Thymus (tissue), 14 donors: ENCODE measurements around the gene MRPL51. TPM values are rescaled to one million over a fixed set of nuclear protein-coding genes. Genes with fewer than 3 reads are reported as not detected.

Experiments used
- DNase-seq, 9 donors: peaks; one replicate each; pipeline ENCODE4 v3.0.0-alpha.2; 2013; ENCODE audit warnings: low spot score in 9 of 9, low read depth in 6 of 9, missing footprints in 1 of 9
- H3K27ac ChIP-seq, 2 donors: one replicate each; pipeline ENCODE4 v1.5.1; 2013; ENCODE audit warnings: control low read depth in 1 of 2, low read depth in 1 of 2, low read length in 1 of 2, mild to moderate bottlenecking in 1 of 2, moderate library complexity in 1 of 2
- H3K27me3 ChIP-seq, 2 donors: one replicate each; pipeline ENCODE4 v1.5.1; 2013; ENCODE audit warnings: low read length in 1 of 2; ENCODE audit not compliant: control insufficient read depth in 2 of 2, insufficient read depth in 1 of 2
- H3K36me3 ChIP-seq, 2 donors: one replicate each; pipeline ENCODE4 v1.5.1; 2013; ENCODE audit warnings: low read length in 1 of 2, mild to moderate bottlenecking in 1 of 2, moderate library complexity in 1 of 2; ENCODE audit not compliant: control insufficient read depth in 2 of 2, insufficient read depth in 2 of 2
- H3K4me1 ChIP-seq, 2 donors: one replicate each; pipeline ENCODE4 v1.5.1; 2013; ENCODE audit warnings: low read length in 2 of 2; ENCODE audit not compliant: control insufficient read depth in 2 of 2, insufficient read depth in 2 of 2
- H3K4me3 ChIP-seq, 2 donors: one replicate each; pipeline ENCODE4 v1.5.1; 2013; ENCODE audit warnings: low read length in 2 of 2, control low read depth in 1 of 2, mild to moderate bottlenecking in 1 of 2
- H3K9me3 ChIP-seq, 2 donors: one replicate each; pipeline ENCODE4 v1.5.1; 2013; ENCODE audit warnings: low read length in 1 of 2, mild to moderate bottlenecking in 1 of 2; ENCODE audit not compliant: control insufficient read depth in 2 of 2, insufficient read depth in 1 of 2
- WGBS: extraction: QIAGEN DNeasy Blood & Tissue Kit; methylation state at CpG from one replicate; pipeline ENCODE4 v1.1.7; 2013; 5-methylcytosine and 5-hydroxymethylcytosine counted together
- long read RNA-seq, 10 donors: transcript quantifications; one replicate each; lab custom pipeline, GENCODE V29; 2026
- polyA plus RNA-seq: library from polyadenylated mRNA; stranded (reverse); fragments of 200-250 nt; gene quantifications from one replicate; pipeline ENCODE4 v1.2.3, GENCODE V29; 2013
- total RNA-seq: library from RNA; stranded (reverse); fragments of 120-200 nt; gene quantifications from one replicate; pipeline ENCODE4 v1.2.4, GENCODE V29; 2013
- donor health status: healthy.

Gene MRPL51
- 252 TPM for total RNA-seq
- polyA plus RNA-seq: 136 TPM
- long read RNA-seq, donor 1, transcript MRPL51-201 (3 exons, 1,234 nt): major isoform, 10 of 12 reads
- long read RNA-seq, donor 1, partial matches to known transcripts: 0 of 12 reads
- long read RNA-seq, donor 1, other reads (novel, unspliced or antisense): 0 of 12 reads
- long read RNA-seq, donor 2: 0 reads
- long read RNA-seq, donor 3, transcript MRPL51-201 (3 exons, 1,234 nt): major isoform, 171 of 8,029 reads
- long read RNA-seq, donor 3, transcript MRPL51-203 (2 exons, 501 nt): minor isoform, 6 of 8,029 reads
- long read RNA-seq, donor 3, transcript MRPL51-202 (3 exons, 601 nt): minor isoform, 13 of 8,029 reads
- long read RNA-seq, donor 3, transcript MRPL51-205 (3 exons, 814 nt): minor isoform, 21 of 8,029 reads
- long read RNA-seq, donor 3, partial matches to known transcripts: 7,543 of 8,029 reads
- long read RNA-seq, donor 3, other reads (novel, unspliced or antisense): 269 of 8,029 reads
- long read RNA-seq, donor 4, transcript MRPL51-201 (3 exons, 1,234 nt): major isoform, 43 of 66 reads
- long read RNA-seq, donor 4, partial matches to known transcripts: 15 of 66 reads
- long read RNA-seq, donor 4, other reads (novel, unspliced or antisense): 0 of 66 reads
- long read RNA-seq, donor 5, transcript MRPL51-201 (3 exons, 1,234 nt): major isoform, 167 of 284 reads
- long read RNA-seq, donor 5, transcript MRPL51-202 (3 exons, 601 nt): minor isoform, 14 of 284 reads
- long read RNA-seq, donor 5, transcript MRPL51-203 (2 exons, 501 nt): minor isoform, 6 of 284 reads
- long read RNA-seq, donor 5, transcript MRPL51-205 (3 exons, 814 nt): minor isoform, 17 of 284 reads
- long read RNA-seq, donor 5, partial matches to known transcripts: 77 of 284 reads
- long read RNA-seq, donor 5, other reads (novel, unspliced or antisense): 0 of 284 reads
- long read RNA-seq, donor 6, transcript MRPL51-201 (3 exons, 1,234 nt): major isoform, 84 of 283 reads
- long read RNA-seq, donor 6, transcript MRPL51-202 (3 exons, 601 nt): minor isoform, 6 of 283 reads
- long read RNA-seq, donor 6, partial matches to known transcripts: 179 of 283 reads
- long read RNA-seq, donor 6, other reads (novel, unspliced or antisense): 5 of 283 reads
- long read RNA-seq, donor 7, transcript MRPL51-205 (3 exons, 814 nt): minor isoform, 9 of 7,645 reads
- long read RNA-seq, donor 7, transcript MRPL51-201 (3 exons, 1,234 nt): major isoform, 77 of 7,645 reads
- long read RNA-seq, donor 7, partial matches to known transcripts: 7,241 of 7,645 reads
- long read RNA-seq, donor 7, other reads (novel, unspliced or antisense): 309 of 7,645 reads
- long read RNA-seq, donor 8, transcript MRPL51-201 (3 exons, 1,234 nt): major isoform, 37 of 93 reads
- long read RNA-seq, donor 8, partial matches to known transcripts: 48 of 93 reads
- long read RNA-seq, donor 8, other reads (novel, unspliced or antisense): 0 of 93 reads
- long read RNA-seq, donor 9, transcript MRPL51-201 (3 exons, 1,234 nt): major isoform, 67 of 129 reads
- long read RNA-seq, donor 9, transcript MRPL51-205 (3 exons, 814 nt): minor isoform, 6 of 129 reads
- long read RNA-seq, donor 9, transcript MRPL51-202 (3 exons, 601 nt): minor isoform, 5 of 129 reads
- long read RNA-seq, donor 9, partial matches to known transcripts: 38 of 129 reads
- long read RNA-seq, donor 9, other reads (novel, unspliced or antisense): 9 of 129 reads
- long read RNA-seq, donor 10, transcript MRPL51-205 (3 exons, 814 nt): minor isoform, 6 of 80 reads
- long read RNA-seq, donor 10, transcript MRPL51-201 (3 exons, 1,234 nt): major isoform, 69 of 80 reads
- long read RNA-seq, donor 10, partial matches to known transcripts: 0 of 80 reads
- long read RNA-seq, donor 10, other reads (novel, unspliced or antisense): 0 of 80 reads

- peak within 1 kb of the TSS; percentile 99 for H3K27ac ChIP-seq
- 1% methylated on average over 39 of the region's 39 CpGs for WGBS
- peak within 1 kb of the TSS; percentile 74 to 98 for H3K4me3 ChIP-seq
- no peaks in the 10 kb centered on the region for H3K9me3 ChIP-seq
- peaks cover 21 to 22% of the 10 kb centered on the region in 2 donors for H3K4me1 ChIP-seq
- DNase-seq: peak; percentile 80 to 96 (median 93)
- H3K27me3 ChIP-seq: no peaks in the 10 kb centered on the region
- peaks cover 17 to 39% of the 10 kb centered on the region in 2 donors for H3K36me3 ChIP-seq
Measured at GRCh38 chr12:6492838-6493496, at the start of gene MRPL51. Gene MRPL51 (minus strand): TSS chr12:6493262. CDS start chr12:6493136, 126 bp downstream.

- H3K36me3 ChIP-seq: peaks cover 48 to 58% of the 10 kb centered on the region in 2 donors
- peak overlapping the region in 1 of 2 donors; percentile 75 for H3K27ac ChIP-seq
Measured at GRCh38 chr12:6542209-6543009, 49.3 kb upstream of the MRPL51 start.

GRCh38 chr12:6541371-6542165 is 48.5 kb upstream of the MRPL51 start:
- WGBS: 83% methylated on average over 26 of the region's 26 CpGs
- H3K36me3 ChIP-seq: peaks cover 48 to 59% of the 10 kb centered on the region in 2 donors
- DNase-seq: peak in 1 of 9 donors; percentile 51
- peaks cover 0 to 5% of the 10 kb centered on the region in 2 donors for H3K9me3 ChIP-seq
- peak overlapping the region; percentile 71 to 75 for H3K27ac ChIP-seq
- H3K4me1 ChIP-seq: peaks cover 11 to 65% of the 10 kb centered on the region in 2 donors
- H3K4me3 ChIP-seq: no peak overlapping the region
- no peaks in the 10 kb centered on the region for H3K27me3 ChIP-seq

More at GRCh38 chr12:6542209-6543009, 49.3 kb upstream of the MRPL51 start:
- Histone ChIP-seq H3K27me3 (no peaks in the 10 kb centered on the region), H3K9me3 (peaks cover 0 to 5% of the 10 kb centered on the region in 2 donors), H3K4me1 (peaks cover 11 to 56% of the 10 kb centered on the region in 2 donors), H3K4me3 (no peak overlapping the region)
- peak in 2 of 9 donors; percentile 52 to 70 for DNase-seq
- 89% methylated on average over 13 of the region's 13 CpGs for WGBS

- H3K27ac ChIP-seq: peak overlapping the region; percentile 75 to 77
- WGBS: 27% methylated on average over 35 of the region's 35 CpGs
- H3K9me3 ChIP-seq: peaks cover 0 to 5% of the 10 kb centered on the region in 2 donors
- no peaks in the 10 kb centered on the region for H3K27me3 ChIP-seq
- DNase-seq: peak in 5 of 9 donors; percentile 57 to 84 (median 67)
- H3K4me3 ChIP-seq: peak overlapping the region; percentile 21 to 39
- peaks cover 19 to 77% of the 10 kb centered on the region in 2 donors for H3K4me1 ChIP-seq
- peaks cover 43 to 61% of the 10 kb centered on the region in 2 donors for H3K36me3 ChIP-seq
Measured at GRCh38 chr12:6540181-6540877, 47.3 kb upstream of the MRPL51 start.

- no peak for DNase-seq
- Histone ChIP-seq H3K27me3 (no peaks in the 10 kb centered on the region), H3K27ac (peak overlapping the region; percentile 75 to 77), H3K9me3 (peaks cover 0 to 5% of the 10 kb centered on the region in 2 donors), H3K4me3 (no peak overlapping the region), H3K36me3 (peaks cover 43 to 63% of the 10 kb centered on the region in 2 donors), H3K4me1 (peaks cover 20 to 79% of the 10 kb centered on the region in 2 donors)
- 90% methylated on average over 14 of the region's 14 CpGs for WGBS
Measured at GRCh38 chr12:6539707-6540134, 46.7 kb upstream of the MRPL51 start.

DNA sequence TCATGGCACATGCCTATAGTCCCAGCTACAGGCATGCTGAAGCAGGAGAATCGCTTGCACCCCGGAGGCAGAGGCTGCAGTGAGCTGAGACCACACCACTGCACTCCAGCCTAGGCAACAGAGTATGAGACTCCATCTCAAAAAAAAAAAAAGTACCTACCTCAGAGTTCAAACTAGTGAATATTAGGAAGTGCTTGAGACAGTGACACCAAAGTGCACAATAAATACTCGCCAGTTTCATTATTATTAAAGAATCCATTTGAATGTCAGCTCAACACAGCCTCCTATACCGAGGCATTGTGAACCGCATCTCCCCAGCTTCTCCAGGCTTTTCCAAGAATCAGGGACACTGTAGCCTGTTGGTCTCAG is 46.2 kb upstream of the MRPL51 start:
- Histone ChIP-seq H3K4me1 (peaks cover 20 to 79% of the 10 kb centered on the region in 2 donors), H3K4me3 (no peak overlapping the region), H3K9me3 (peaks cover 0 to 5% of the 10 kb centered on the region in 2 donors), H3K36me3 (peaks cover 39 to 59% of the 10 kb centered on the region in 2 donors), H3K27ac (no peak overlapping the region), H3K27me3 (no peaks in the 10 kb centered on the region)
- no peak for DNase-seq
- WGBS: 95% methylated on average over 5 of the region's 5 CpGs
